IMR-90 (cell line): Measurements from ENCODE around the gene MFSD6L. TPM values are rescaled to one million over a fixed set of nuclear protein-coding genes. Genes with fewer than 3 reads are reported as not detected.

Experiments used
- ATAC-seq: fragments of 200-7000 bp; cut with Tn5 transposase; 2 replicates; pipeline ENCODE4 v1.9.1; 2020; ENCODE audit warnings: low read depth, mild to moderate bottlenecking, moderate library complexity
- BruUV-seq: library from RNA; stranded (reverse); fragments of 400-500 nt; replicated peaks from 2 replicates; lab custom pipeline; 2021; lab: Mats Ljungman, UMichigan
- CTCF ChIA-PET: fragments of 300-600 bp; formaldehyde crosslinking; extraction: SDS; loops from one replicate; lab custom pipeline; 2021; ENCODE audit warnings: antibody characterized with exemption; lab: Yijun Ruan, JAX
- POLR2A ChIA-PET: fragments of 300-600 bp; sonication (Branson Sonifier 250); formaldehyde crosslinking; loops from one replicate; lab custom pipeline; 2022; ENCODE audit warnings: antibody characterized with exemption; ENCODE audit not compliant: unreplicated experiment; lab: Charles Lee
- DNase-seq: peaks from one replicate; pipeline ENCODE4 v3.0.0; 2013
- H2AFZ ChIP-seq: replicated peaks from 2 replicates; pipeline ENCODE3; 2013; ENCODE audit warnings: low read length, mild to moderate bottlenecking; ENCODE audit not compliant: poor library complexity
- H2AK5ac ChIP-seq: 2 replicates; pipeline ENCODE4 v1.6.1; 2013; ENCODE audit warnings: low read depth, low read length, inconsistent platforms
- H2AK9ac ChIP-seq: replicated peaks from 2 replicates; pipeline ENCODE3; 2013; ENCODE audit warnings: mild to moderate bottlenecking, low read depth, low read length, moderate library complexity; ENCODE audit not compliant: poor library complexity
- H2BK120ac ChIP-seq: 2 replicates; pipeline ENCODE4 v1.6.1; 2013; ENCODE audit warnings: low read depth, low read length, inconsistent platforms
- H2BK15ac ChIP-seq: 3 replicates; pipeline ENCODE4 v1.6.1; 2013; ENCODE audit warnings: low read depth, low read length, inconsistent platforms
- H2BK20ac ChIP-seq: 2 replicates; pipeline ENCODE4 v1.6.1; 2013; ENCODE audit warnings: low read depth, mild to moderate bottlenecking, inconsistent platforms, low read length, moderate library complexity
- H2BK5ac ChIP-seq: 2 replicates; pipeline ENCODE4 v1.6.1; 2013; ENCODE audit warnings: mild to moderate bottlenecking, low read depth, low read length, inconsistent platforms; ENCODE audit not compliant: poor library complexity, severe bottlenecking
- H3K14ac ChIP-seq: replicated peaks from 2 replicates; pipeline ENCODE4 v1.6.1; 2013; ENCODE audit warnings: low read depth, low read length, inconsistent platforms
- H3K18ac ChIP-seq: 2 replicates; pipeline ENCODE4 v1.6.1; 2013; ENCODE audit warnings: low read depth, low read length, control low read depth
- H3K23ac ChIP-seq: 2 replicates; pipeline ENCODE4 v1.6.1; 2013; ENCODE audit warnings: low read depth, low read length, inconsistent platforms
- H3K27ac ChIP-seq: 2 replicates; pipeline ENCODE4 v1.5.1; 2013; ENCODE audit warnings: mild to moderate bottlenecking, control low read depth, low read length; ENCODE audit not compliant: insufficient read depth
- H3K27me3 ChIP-seq: 2 replicates; pipeline ENCODE4 v1.6.1; 2013; ENCODE audit warnings: low read length; ENCODE audit not compliant: control insufficient read depth, insufficient read depth
- H3K36me3 ChIP-seq: 2 replicates; pipeline ENCODE4 v1.6.1; 2013; ENCODE audit warnings: low read length, mixed read lengths; ENCODE audit not compliant: control insufficient read depth, insufficient read depth
- H3K4ac ChIP-seq: 2 replicates; pipeline ENCODE4 v1.6.1; 2013; ENCODE audit warnings: low read depth, low read length, inconsistent platforms
- H3K4me1 ChIP-seq: 2 replicates; pipeline ENCODE4 v1.6.1; 2013; ENCODE audit warnings: low read length, mixed read lengths; ENCODE audit not compliant: control insufficient read depth, insufficient read depth
- H3K4me2 ChIP-seq: 2 replicates; pipeline ENCODE4 v1.6.1; 2013; ENCODE audit warnings: low read depth, mild to moderate bottlenecking, control low read depth, low read length, moderate library complexity
- H3K4me3 ChIP-seq: 2 replicates; pipeline ENCODE4 v1.5.1; 2013; ENCODE audit warnings: low read depth, mild to moderate bottlenecking, control low read depth, low read length, moderate library complexity; ENCODE audit not compliant: insufficient read depth
- H3K56ac ChIP-seq: 2 replicates; pipeline ENCODE4 v1.6.1; 2013; ENCODE audit warnings: low read length, inconsistent platforms; ENCODE audit not compliant: insufficient read depth; ENCODE audit errors: extremely low read depth
- H3K79me1 ChIP-seq, 2 experiments: 2 replicates each; pipeline ENCODE4 v1.6.1; 2013; ENCODE audit warnings: low read length in 2 of 2, inconsistent platforms in 1 of 2, low read depth in 1 of 2
- H3K9ac ChIP-seq: 2 replicates; pipeline ENCODE4 v1.6.1; 2013; ENCODE audit warnings: low read depth, low read length, control low read depth
- H3K9me1 ChIP-seq: 2 replicates; pipeline ENCODE4 v1.6.1; 2013; ENCODE audit warnings: low read length, inconsistent platforms; ENCODE audit not compliant: insufficient read depth
- H3K9me3 ChIP-seq: 2 replicates; pipeline ENCODE4 v1.6.1; 2013; ENCODE audit warnings: low read length; ENCODE audit not compliant: control insufficient read depth, insufficient read depth
- H4K20me1 ChIP-seq: 2 replicates; pipeline ENCODE4 v1.6.1; 2013; ENCODE audit warnings: low read length, inconsistent platforms; ENCODE audit not compliant: insufficient read depth
- H4K5ac ChIP-seq: 2 replicates; pipeline ENCODE4 v1.6.1; 2013; ENCODE audit warnings: mild to moderate bottlenecking, low read depth, low read length, control low read depth
- H4K8ac ChIP-seq, 2 experiments: 2 replicates each; pipeline ENCODE4 v1.6.1; 2013; ENCODE audit warnings: low read depth in 2 of 2, low read length in 2 of 2, control low read depth in 1 of 2, inconsistent platforms in 1 of 2
- H4K91ac ChIP-seq: 2 replicates; pipeline ENCODE4 v1.6.1; 2013; ENCODE audit warnings: low read depth, low read length, inconsistent platforms; ENCODE audit not compliant: insufficient read depth
- NFE2L2 ChIP-seq: fragments of 150-350 bp; IDR thresholded peaks from 2 replicates; pipeline ENCODE4 v1.6.1; 2016; ENCODE audit warnings: low read depth, mild to moderate bottlenecking, low read length
- RAD21 ChIP-seq: IDR thresholded peaks from 2 replicates; pipeline ENCODE4 v1.6.1; 2012; ENCODE audit warnings: low read length, improper control_type of control experiment
- SMC3 ChIP-seq: fragments of 150-350 bp; IDR thresholded peaks from 2 replicates; pipeline ENCODE4 v1.6.1; 2016; ENCODE audit warnings: low read depth, mild to moderate bottlenecking, antibody characterized with exemption, low read length, moderate library complexity
- WGBS, 2 experiments: methylation state at CpG; one replicate each; pipeline versions ENCODE4 v1.1.5 to v1.1.7; 2013; ENCODE audit warnings: missing lambda C conversion rate in 2 of 2; ENCODE audit not compliant: insufficient read length in 1 of 2; ENCODE audit errors: extremely low coverage in 2 of 2; 5-methylcytosine and 5-hydroxymethylcytosine counted together
- dilution Hi-C: fragments of 300-500 bp; cut with HindIII; formaldehyde crosslinking; loops from one replicate; pipeline ENCODE4 v1.14.3; 2018; ENCODE audit warnings: low sequenced_read_pairs; ENCODE audit not compliant: unreplicated experiment
- in situ Hi-C: fragments of 300-500 bp; cut with MboI; formaldehyde crosslinking; loops from 3 replicates; pipeline ENCODE4 v1.14.3; 2019; ENCODE audit warnings: low sequenced_read_pairs, inconsistent platforms, mixed read lengths
- intact Hi-C: fragments of 100-400 bp; cut with micrococcal nuclease; formaldehyde crosslinking; loops from 2 replicates; pipeline ENCODE4 v1.10.0; 2022
- polyA plus RNA-seq, 3 experiments: library from polyadenylated mRNA; depleted of rRNA; stranded (reverse); fragments of >200 nt; gene quantifications; 2 replicates each; pipeline ENCODE4 v1.2.3, GENCODE V29; 2012; ENCODE audit warnings: low replicate concordance in 1 of 3
- total RNA-seq: library from RNA; depleted of rRNA; stranded (reverse); fragments of >200 nt; gene quantifications from 2 replicates; pipeline ENCODE4 v1.2.3, GENCODE V29; 2012
- TF ChIP-seq, protein P1 (sequence below): conservative IDR thresholded peaks from 2 replicates; pipeline ENCODE4 v1.5.1; 2012; ENCODE audit warnings: mild to moderate bottlenecking, low read depth, low read length, improper control_type of control experiment

Gene MFSD6L
- total and polyA plus RNA-seq, 2 of the 4 experiments (the other 2 are of a cell fraction), result not detected

DNA sequence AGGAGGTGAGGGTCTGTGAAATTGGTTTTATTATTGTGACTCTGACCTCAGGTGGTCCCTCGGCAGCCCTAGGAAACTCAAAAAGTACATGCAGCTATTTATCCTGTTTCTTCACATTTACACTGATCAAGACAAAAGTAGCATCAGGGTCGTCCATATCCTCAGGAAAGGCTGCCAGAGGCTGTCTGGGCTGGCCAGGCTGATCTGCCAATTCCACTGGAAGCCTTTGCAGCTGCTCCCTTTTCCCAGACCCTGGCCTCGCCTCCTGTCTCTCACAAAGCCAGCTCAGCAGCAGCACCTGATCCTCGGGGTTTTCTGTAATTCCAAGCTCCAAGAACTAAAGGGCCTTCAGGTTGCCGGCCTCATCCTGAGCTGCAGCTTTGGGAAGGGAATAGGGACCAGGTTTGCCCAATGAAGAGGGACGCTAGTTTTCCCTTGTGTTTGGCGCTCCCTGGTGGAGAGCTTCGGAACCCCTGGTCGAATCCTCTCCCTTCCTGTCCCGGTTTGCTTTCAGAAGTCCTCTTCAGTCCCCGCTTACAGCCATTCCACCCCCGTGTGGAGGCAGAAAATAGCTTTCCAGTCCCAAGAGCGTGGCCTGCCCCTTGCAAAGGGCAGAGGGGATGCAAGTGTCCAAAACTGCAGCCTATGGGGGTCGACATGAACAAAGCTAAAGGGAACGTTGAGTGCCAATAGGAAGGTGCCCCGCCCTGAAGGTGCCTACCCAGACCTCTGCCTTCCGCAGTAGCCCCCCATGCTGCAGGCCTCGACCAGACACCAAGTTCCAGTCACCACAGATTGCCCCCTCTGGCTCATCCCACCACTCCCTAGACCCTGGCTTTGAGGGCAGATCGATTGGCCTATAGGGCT is 13.4 kb downstream of the MFSD6L start:
- TF ChIP-seq NFE2L2 (no peak), RAD21 (peak; percentile 89), SMC3 (peak; percentile 58)
- TF ChIP-seq, protein P1, sequence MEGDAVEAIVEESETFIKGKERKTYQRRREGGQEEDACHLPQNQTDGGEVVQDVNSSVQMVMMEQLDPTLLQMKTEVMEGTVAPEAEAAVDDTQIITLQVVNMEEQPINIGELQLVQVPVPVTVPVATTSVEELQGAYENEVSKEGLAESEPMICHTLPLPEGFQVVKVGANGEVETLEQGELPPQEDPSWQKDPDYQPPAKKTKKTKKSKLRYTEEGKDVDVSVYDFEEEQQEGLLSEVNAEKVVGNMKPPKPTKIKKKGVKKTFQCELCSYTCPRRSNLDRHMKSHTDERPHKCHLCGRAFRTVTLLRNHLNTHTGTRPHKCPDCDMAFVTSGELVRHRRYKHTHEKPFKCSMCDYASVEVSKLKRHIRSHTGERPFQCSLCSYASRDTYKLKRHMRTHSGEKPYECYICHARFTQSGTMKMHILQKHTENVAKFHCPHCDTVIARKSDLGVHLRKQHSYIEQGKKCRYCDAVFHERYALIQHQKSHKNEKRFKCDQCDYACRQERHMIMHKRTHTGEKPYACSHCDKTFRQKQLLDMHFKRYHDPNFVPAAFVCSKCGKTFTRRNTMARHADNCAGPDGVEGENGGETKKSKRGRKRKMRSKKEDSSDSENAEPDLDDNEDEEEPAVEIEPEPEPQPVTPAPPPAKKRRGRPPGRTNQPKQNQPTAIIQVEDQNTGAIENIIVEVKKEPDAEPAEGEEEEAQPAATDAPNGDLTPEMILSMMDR, result peak; percentile 80
- Histone ChIP-seq H3K9me1 (no peaks in the 10 kb centered on the region), H3K36me3 (no peaks in the 10 kb centered on the region), H3K18ac (no peak overlapping the region), H4K20me1 (no peaks in the 10 kb centered on the region), H3K4me1 (no peaks in the 10 kb centered on the region), H3K27ac (no peak overlapping the region), H2AK9ac (no peak overlapping the region), H2BK120ac (no peak overlapping the region), H3K23ac (no peak overlapping the region), H2BK15ac (no peak overlapping the region), H3K56ac (no peak overlapping the region), H4K91ac (no peak overlapping the region), H3K9me3 (no peaks in the 10 kb centered on the region), H4K5ac (no peak overlapping the region), H2BK20ac (no peak overlapping the region), H3K79me1 (no peaks in the 10 kb centered on the region), H3K14ac (no peak overlapping the region), H2BK5ac (no peak overlapping the region), H3K4ac (no peak overlapping the region), H3K4me2 (no peak overlapping the region), H3K4me3 (no peak overlapping the region), H3K9ac (no peak overlapping the region), H2AFZ (peak overlapping the region; percentile 80), H3K27me3 (no peaks in the 10 kb centered on the region; the same call in 1 of the 2 replicates), H4K8ac (no peak overlapping the region), H2AK5ac (no peak overlapping the region)
- in situ Hi-C loops (loop anchor here (10.0 to 25.0 kb wide), 2 partner anchors 371 to 752 kb away; no protein-coding TSS in a partner anchor), dilution Hi-C loops (no loop called here), intact Hi-C loops (loop anchor here (1.0 to 10.0 kb wide), 5 partner anchors 39 to 739 kb away; partner anchors contain the start of gene RPL26)
- peak; percentile 56 for DNase-seq
- BruUV-seq, result no TSS peak
- ChIA-PET CTCF (interaction anchor here (0.6 to 2.0 kb wide), 5 partner anchors 9 to 376 kb away, joined by 3 to 9 read pairs (median 5); no protein-coding TSS in a partner anchor), POLR2A (no interaction called here)
- ATAC-seq, result peak; percentile 98
- 100% methylated on average over 1 of the region's 19 CpGs; no CpG with 5 or more reads in 1 of the 2 experiments for WGBS, 2 experiments
